Neural cell (in vitro differentiated cells): Measurements from ENCODE around the gene KIF1B. TPM values are rescaled to one million over a fixed set of nuclear protein-coding genes. Genes with fewer than 3 reads are reported as not detected.

Source experiments
- H2AFZ ChIP-seq: fragments of 200-600, 300-800 bp; sonication (generic), shearing (Covaris generic); 2 replicates; pipeline ENCODE4 v1.6.0; 2014; ENCODE audit warnings: low read depth, mild to moderate bottlenecking, antibody characterized with exemption, low read length, moderate library complexity
- H3F3A ChIP-seq: fragments of 200-600 bp; shearing (Covaris generic); 2 replicates; pipeline ENCODE4 v1.6.1; 2016; ENCODE audit warnings: mild to moderate bottlenecking, moderate library complexity, mixed read lengths, antibody characterized with exemption, low read length; ENCODE audit not compliant: insufficient read depth, poor library complexity, severe bottlenecking
- H3K27ac ChIP-seq: fragments of 200-600, 300-800 bp; sonication (generic), shearing (Covaris generic); 2 replicates; pipeline ENCODE4 v1.5.1; 2014; ENCODE audit warnings: mild to moderate bottlenecking, low read length, moderate library complexity
- H3K27me3 ChIP-seq: fragments of 300-800, 200-600 bp; sonication (generic), shearing (Covaris generic); 2 replicates; pipeline ENCODE4 v1.6.0; 2014; ENCODE audit warnings: mild to moderate bottlenecking, low read depth, low read length, moderate library complexity; ENCODE audit not compliant: insufficient read depth
- H3K36me3 ChIP-seq: fragments of 300-800, 200-600 bp; sonication (generic), shearing (Covaris generic); 2 replicates; pipeline ENCODE4 v1.5.1; 2014; ENCODE audit warnings: mild to moderate bottlenecking, antibody characterized with exemption, low read length, moderate library complexity; ENCODE audit not compliant: insufficient read depth
- H3K4me2 ChIP-seq: fragments of 300-800, 200-600 bp; sonication (generic), shearing (Covaris generic); 2 replicates; pipeline ENCODE4 v1.6.0; 2014; ENCODE audit warnings: mild to moderate bottlenecking, low read length
- H3K4me3 ChIP-seq: fragments of 300-800, 200-600 bp; sonication (generic), shearing (Covaris generic); 2 replicates; pipeline ENCODE4 v1.5.1; 2014; ENCODE audit warnings: mild to moderate bottlenecking, low read length, moderate library complexity
- H3K79me2 ChIP-seq: fragments of 200-600 bp; shearing (Covaris generic); replicated peaks from 2 replicates; pipeline ENCODE4 v1.6.0; 2014; ENCODE audit warnings: mild to moderate bottlenecking, low read length, moderate library complexity; ENCODE audit not compliant: insufficient read depth
- H3K9ac ChIP-seq: fragments of 300-800, 200-600 bp; sonication (generic), shearing (Covaris generic); 2 replicates; pipeline ENCODE4 v1.6.1; 2016; ENCODE audit warnings: mild to moderate bottlenecking, low read length, mixed read lengths
- H3K9me2 ChIP-seq: fragments of 200-600 bp; shearing (Covaris generic); 2 replicates; pipeline ENCODE4 v1.6.1; 2016; ENCODE audit warnings: mild to moderate bottlenecking, low read length, mixed read lengths; ENCODE audit not compliant: insufficient read depth
- H3K9me3 ChIP-seq: fragments of 200-600, 300-800 bp; sonication (generic), shearing (Covaris generic); 2 replicates; pipeline ENCODE4 v1.6.1; 2016; ENCODE audit warnings: mild to moderate bottlenecking, mixed run types, low read length, moderate library complexity, mixed read lengths
- H4K20me1 ChIP-seq: fragments of 200-600 bp; shearing (Covaris generic); 2 replicates; pipeline ENCODE4 v1.6.1; 2016; ENCODE audit warnings: mild to moderate bottlenecking, mixed run types; ENCODE audit not compliant: insufficient read depth
- EP300 ChIP-seq: fragments of 450-650 bp; conservative IDR thresholded peaks from 2 replicates; pipeline ENCODE4 v1.6.1; 2014; ENCODE audit warnings: antibody characterized with exemption, mild to moderate bottlenecking, moderate library complexity; ENCODE audit not compliant: poor library complexity, severe bottlenecking
- EZH2 ChIP-seq: fragments of 200-600, 300-800 bp; shearing (Covaris generic), sonication (generic); IDR thresholded peaks from 2 replicates; pipeline ENCODE4 v1.6.1; 2014; ENCODE audit warnings: antibody characterized with exemption, low read length, borderline replicate concordance, mild to moderate bottlenecking; ENCODE audit not compliant: insufficient read depth, poor library complexity, severe bottlenecking
- MXI1 ChIP-seq: fragments of 450-650 bp; conservative IDR thresholded peaks from 2 replicates; pipeline ENCODE4 v1.6.1; 2014; ENCODE audit warnings: antibody characterized with exemption, mild to moderate bottlenecking; ENCODE audit not compliant: poor library complexity, severe bottlenecking
- POLR2AphosphoS5 ChIP-seq: IDR thresholded peaks from 2 replicates; pipeline ENCODE4 v1.6.1; 2012
- RAD21 ChIP-seq: fragments of 450-650 bp; conservative IDR thresholded peaks from 2 replicates; pipeline ENCODE4 v1.6.1; 2014; ENCODE audit warnings: antibody characterized with exemption, mild to moderate bottlenecking, moderate library complexity
- SMC3 ChIP-seq: fragments of 450-650 bp; conservative IDR thresholded peaks from 2 replicates; pipeline ENCODE4 v1.6.1; 2014; ENCODE audit warnings: antibody characterized with exemption, mild to moderate bottlenecking, moderate library complexity; ENCODE audit not compliant: poor library complexity
- TAF1 ChIP-seq: IDR thresholded peaks from 2 replicates; pipeline ENCODE4 v1.6.1; 2012; ENCODE audit warnings: low read depth
- polyA plus RNA-seq: library from polyadenylated mRNA; depleted of rRNA; stranded (reverse); fragments of >200 nt; gene quantifications from 2 replicates; pipeline ENCODE4 v1.2.3, GENCODE V29; 2014
- TF ChIP-seq, protein P1 (sequence below): fragments of 450-650 bp; IDR thresholded peaks from 2 replicates; pipeline ENCODE4 v1.5.1; 2014; ENCODE audit warnings: antibody characterized with exemption, mild to moderate bottlenecking, moderate library complexity; ENCODE audit not compliant: poor library complexity, severe bottlenecking
- TF ChIP-seq, protein P2 (sequence below): IDR thresholded peaks from 2 replicates; pipeline ENCODE4 v1.6.1; 2012; ENCODE audit warnings: borderline replicate concordance

KIF1B gene
- polyA plus RNA-seq, 1 donor from 2014 or later: 76.4 TPM

DNA sequence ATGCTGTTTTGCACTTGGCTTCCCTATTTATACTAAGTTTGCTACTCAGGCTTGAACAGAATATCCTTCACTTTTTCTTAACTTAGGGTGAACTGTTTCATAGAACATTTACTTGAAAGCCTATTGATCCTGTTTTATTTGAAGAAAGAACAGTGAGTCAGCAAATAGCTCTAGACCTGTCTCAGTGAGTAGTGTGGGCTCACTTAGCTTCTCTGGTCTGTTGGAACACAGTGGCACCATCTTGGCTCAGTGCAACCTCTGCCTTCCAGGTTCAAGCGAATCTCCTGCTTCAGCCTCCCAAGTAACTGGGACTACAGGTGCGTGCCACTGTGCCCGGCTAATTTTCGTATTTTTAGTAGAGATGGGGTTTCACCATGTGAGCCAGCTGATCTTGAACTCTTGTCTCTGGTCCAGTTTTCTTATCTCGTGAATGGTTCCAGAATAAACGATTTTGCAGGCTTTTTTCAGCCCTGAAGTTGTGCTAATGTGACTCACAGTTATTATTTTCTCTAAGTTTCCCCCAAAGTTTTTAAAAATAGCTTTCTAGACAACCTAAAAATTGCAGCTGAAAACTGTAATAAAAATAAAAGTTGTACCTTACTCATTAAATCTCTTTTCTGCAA lies 76.8 kb downstream of the KIF1B start:
- Histone ChIP-seq H3K4me3 (no peak overlapping the region), H3K79me2 (peaks cover 6% of the 10 kb centered on the region), H3K9me3 (no peaks in the 10 kb centered on the region), H2AFZ (no peak overlapping the region), H3F3A (no peaks in the 10 kb centered on the region), H3K27me3 (no peaks in the 10 kb centered on the region), H3K9ac (no peak overlapping the region), H3K9me2 (no peaks in the 10 kb centered on the region), H3K4me2 (no peak overlapping the region), H3K27ac (no peak overlapping the region), H4K20me1 (no peaks in the 10 kb centered on the region), H3K36me3 (peaks cover 13% of the 10 kb centered on the region)
- no peak for TF ChIP-seq MXI1
- TF ChIP-seq SMC3: no peak
- no peak for TF ChIP-seq EZH2
- TF ChIP-seq, protein P1, sequence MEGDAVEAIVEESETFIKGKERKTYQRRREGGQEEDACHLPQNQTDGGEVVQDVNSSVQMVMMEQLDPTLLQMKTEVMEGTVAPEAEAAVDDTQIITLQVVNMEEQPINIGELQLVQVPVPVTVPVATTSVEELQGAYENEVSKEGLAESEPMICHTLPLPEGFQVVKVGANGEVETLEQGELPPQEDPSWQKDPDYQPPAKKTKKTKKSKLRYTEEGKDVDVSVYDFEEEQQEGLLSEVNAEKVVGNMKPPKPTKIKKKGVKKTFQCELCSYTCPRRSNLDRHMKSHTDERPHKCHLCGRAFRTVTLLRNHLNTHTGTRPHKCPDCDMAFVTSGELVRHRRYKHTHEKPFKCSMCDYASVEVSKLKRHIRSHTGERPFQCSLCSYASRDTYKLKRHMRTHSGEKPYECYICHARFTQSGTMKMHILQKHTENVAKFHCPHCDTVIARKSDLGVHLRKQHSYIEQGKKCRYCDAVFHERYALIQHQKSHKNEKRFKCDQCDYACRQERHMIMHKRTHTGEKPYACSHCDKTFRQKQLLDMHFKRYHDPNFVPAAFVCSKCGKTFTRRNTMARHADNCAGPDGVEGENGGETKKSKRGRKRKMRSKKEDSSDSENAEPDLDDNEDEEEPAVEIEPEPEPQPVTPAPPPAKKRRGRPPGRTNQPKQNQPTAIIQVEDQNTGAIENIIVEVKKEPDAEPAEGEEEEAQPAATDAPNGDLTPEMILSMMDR: no peak
- no peak for TF ChIP-seq RAD21
- no peak for TF ChIP-seq POLR2AphosphoS5
- no peak for TF ChIP-seq TAF1
- TF ChIP-seq, protein P2, sequence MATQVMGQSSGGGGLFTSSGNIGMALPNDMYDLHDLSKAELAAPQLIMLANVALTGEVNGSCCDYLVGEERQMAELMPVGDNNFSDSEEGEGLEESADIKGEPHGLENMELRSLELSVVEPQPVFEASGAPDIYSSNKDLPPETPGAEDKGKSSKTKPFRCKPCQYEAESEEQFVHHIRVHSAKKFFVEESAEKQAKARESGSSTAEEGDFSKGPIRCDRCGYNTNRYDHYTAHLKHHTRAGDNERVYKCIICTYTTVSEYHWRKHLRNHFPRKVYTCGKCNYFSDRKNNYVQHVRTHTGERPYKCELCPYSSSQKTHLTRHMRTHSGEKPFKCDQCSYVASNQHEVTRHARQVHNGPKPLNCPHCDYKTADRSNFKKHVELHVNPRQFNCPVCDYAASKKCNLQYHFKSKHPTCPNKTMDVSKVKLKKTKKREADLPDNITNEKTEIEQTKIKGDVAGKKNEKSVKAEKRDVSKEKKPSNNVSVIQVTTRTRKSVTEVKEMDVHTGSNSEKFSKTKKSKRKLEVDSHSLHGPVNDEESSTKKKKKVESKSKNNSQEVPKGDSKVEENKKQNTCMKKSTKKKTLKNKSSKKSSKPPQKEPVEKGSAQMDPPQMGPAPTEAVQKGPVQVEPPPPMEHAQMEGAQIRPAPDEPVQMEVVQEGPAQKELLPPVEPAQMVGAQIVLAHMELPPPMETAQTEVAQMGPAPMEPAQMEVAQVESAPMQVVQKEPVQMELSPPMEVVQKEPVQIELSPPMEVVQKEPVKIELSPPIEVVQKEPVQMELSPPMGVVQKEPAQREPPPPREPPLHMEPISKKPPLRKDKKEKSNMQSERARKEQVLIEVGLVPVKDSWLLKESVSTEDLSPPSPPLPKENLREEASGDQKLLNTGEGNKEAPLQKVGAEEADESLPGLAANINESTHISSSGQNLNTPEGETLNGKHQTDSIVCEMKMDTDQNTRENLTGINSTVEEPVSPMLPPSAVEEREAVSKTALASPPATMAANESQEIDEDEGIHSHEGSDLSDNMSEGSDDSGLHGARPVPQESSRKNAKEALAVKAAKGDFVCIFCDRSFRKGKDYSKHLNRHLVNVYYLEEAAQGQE: no peak
- no peak for TF ChIP-seq EP300

DNA sequence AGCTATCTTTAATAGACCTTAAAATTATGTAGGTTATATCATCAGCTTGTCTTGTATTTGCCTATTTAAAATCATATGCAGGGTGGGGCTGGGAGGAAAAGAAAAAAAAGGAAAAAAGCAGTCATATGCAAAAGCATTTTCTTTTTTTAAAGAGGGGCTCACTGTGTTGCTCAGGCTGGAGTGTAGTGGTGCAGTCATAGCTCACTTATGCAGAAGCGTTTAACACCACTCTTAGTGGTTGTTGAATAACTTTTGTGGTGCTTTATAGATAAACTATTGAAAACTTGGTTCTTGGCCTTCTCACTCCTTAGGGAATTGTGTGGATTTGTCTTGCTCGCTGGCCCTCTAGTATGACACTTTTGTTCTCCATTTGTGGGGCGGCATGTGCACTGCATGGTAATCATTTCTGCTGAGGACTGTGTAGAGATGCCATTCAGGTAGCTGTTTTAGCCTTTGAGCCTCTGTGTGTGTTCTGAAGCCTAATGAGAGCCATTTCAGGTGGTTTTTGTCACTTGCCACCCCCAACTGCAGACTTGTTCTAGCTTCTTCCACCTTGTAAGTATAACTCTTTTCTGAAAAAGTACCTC lies 77.8 kb downstream of the KIF1B start:
- Histone ChIP-seq H3K79me2 (peaks cover 6% of the 10 kb centered on the region), H3K4me3 (no peak overlapping the region), H4K20me1 (no peaks in the 10 kb centered on the region), H2AFZ (no peak overlapping the region), H3K9me3 (no peaks in the 10 kb centered on the region), H3K27ac (no peak overlapping the region), H3K36me3 (peaks cover 16% of the 10 kb centered on the region), H3K9ac (no peak overlapping the region), H3F3A (no peaks in the 10 kb centered on the region), H3K9me2 (no peaks in the 10 kb centered on the region), H3K4me2 (no peak overlapping the region), H3K27me3 (no peaks in the 10 kb centered on the region)
- TF ChIP-seq RAD21 (no peak), EP300 (no peak), SMC3 (no peak), EZH2 (no peak), POLR2AphosphoS5 (no peak), TAF1 (no peak), MXI1 (no peak)
- TF ChIP-seq, protein P2: no peak
- TF ChIP-seq, protein P1: no peak
